H1 (cell line): Measurements from ENCODE around the gene PTPRD. TPM values are rescaled to one million over a fixed set of nuclear protein-coding genes. Genes with fewer than 3 reads are reported as not detected.

ENCODE experiments used
- CTCF ChIA-PET: fragments of 300-600 bp; sonication (Branson Sonifier 250); formaldehyde crosslinking; loops from one replicate; lab custom pipeline; 2021; ENCODE audit not compliant: partially characterized antibody; lab: Charles Lee
- POLR2A ChIA-PET: fragments of 300-600 bp; sonication (Branson Sonifier 250); formaldehyde crosslinking; loops from one replicate; lab custom pipeline; 2021; ENCODE audit warnings: inconsistent platforms; ENCODE audit not compliant: partially characterized antibody; lab: Charles Lee
- DNase-seq, 2 experiments: peaks; one replicate each; pipeline versions ENCODE4 v3.0.0 to v3.0.0-alpha.2; 2010 to 2022; ENCODE audit warnings: low spot score in 2 of 2, low read depth in 1 of 2, mixed read lengths in 1 of 2
- FAIRE-seq: peaks from 2 replicates; lab custom pipeline; 2011; peaks lifted over from hg19 to GRCh38; lab: Jason Lieb, UNC
- H2AFZ ChIP-seq: 2 replicates; pipeline ENCODE4 v1.8.1; 2012; ENCODE audit warnings: low read length, inconsistent platforms
- H2AK5ac ChIP-seq: 2 replicates; pipeline ENCODE4 v1.6.1; 2013; ENCODE audit warnings: low read depth, low read length
- H2BK120ac ChIP-seq: replicated peaks from 2 replicates; pipeline ENCODE3; 2013; ENCODE audit warnings: low read depth, low read length, inconsistent platforms
- H2BK12ac ChIP-seq: 2 replicates; pipeline ENCODE4 v1.6.1; 2013; ENCODE audit warnings: low read depth, low read length
- H2BK15ac ChIP-seq: 2 replicates; pipeline ENCODE4 v1.6.1; 2013; ENCODE audit warnings: low read length
- H2BK20ac ChIP-seq: 2 replicates; pipeline ENCODE4 v1.6.1; 2013; ENCODE audit warnings: low read length
- H2BK5ac ChIP-seq: 2 replicates; pipeline ENCODE4 v1.6.1; 2013; ENCODE audit warnings: low read depth, low read length
- H3K14ac ChIP-seq: 2 replicates; pipeline ENCODE4 v1.6.1; 2013; ENCODE audit warnings: inconsistent platforms; ENCODE audit not compliant: insufficient read length
- H3K18ac ChIP-seq: 2 replicates; pipeline ENCODE4 v1.6.1; 2013; ENCODE audit warnings: low read length; ENCODE audit errors: extremely low read depth
- H3K23ac ChIP-seq: 2 replicates; pipeline ENCODE4 v1.6.1; 2013; ENCODE audit warnings: inconsistent platforms; ENCODE audit not compliant: insufficient read length
- H3K23me2 ChIP-seq: 2 replicates; pipeline ENCODE4 v1.6.1; 2013; ENCODE audit warnings: low read depth, low read length
- H3K27ac ChIP-seq: 2 replicates; pipeline ENCODE4 v1.6.1; 2011; ENCODE audit warnings: low read depth, low read length, inconsistent platforms
- H3K27me3 ChIP-seq, 4 experiments: replicated peaks in 1 of 4; 1 replicate in 1 of 4; 2 replicates in 3 of 4; pipeline versions ENCODE4 v1.6.1 to v1.8.1; 2011 to 2013; ENCODE audit warnings: low read length in 3 of 4, mild to moderate bottlenecking in 3 of 4, inconsistent platforms in 2 of 4, mixed read lengths in 2 of 4, moderate library complexity in 1 of 4; ENCODE audit not compliant: control insufficient read depth in 3 of 4, insufficient read depth in 3 of 4; ENCODE audit errors: extremely low read depth in 1 of 4
- H3K36me3 ChIP-seq, 4 experiments: 2 replicates each; pipeline versions ENCODE4 v1.6.1 to v1.8.1; 2011 to 2013; ENCODE audit warnings: mild to moderate bottlenecking in 4 of 4, low read length in 3 of 4, moderate library complexity in 2 of 4, control low read depth in 1 of 4, inconsistent platforms in 1 of 4; ENCODE audit not compliant: insufficient read depth in 4 of 4, control insufficient read depth in 2 of 4
- H3K4ac ChIP-seq: replicated peaks from 2 replicates; pipeline ENCODE3; 2013; ENCODE audit warnings: low read length, low read depth, mixed read lengths, inconsistent platforms; ENCODE audit not compliant: insufficient read length
- H3K4me1 ChIP-seq, 4 experiments: replicated peaks in 1 of 4; 1 replicate in 1 of 4; 2 replicates in 3 of 4; pipeline versions ENCODE4 v1.6.1 to v1.8.1; 2011 to 2013; ENCODE audit warnings: low read length in 3 of 4, inconsistent platforms in 2 of 4, mixed read lengths in 1 of 4; ENCODE audit not compliant: insufficient read depth in 4 of 4, control insufficient read depth in 3 of 4
- H3K4me2 ChIP-seq, 2 experiments: 2 replicates each; pipeline versions ENCODE4 v1.6.1 to v1.8.1; 2011 to 2013; ENCODE audit warnings: low read depth in 2 of 2, low read length in 2 of 2, control low read depth in 1 of 2, inconsistent platforms in 1 of 2, mild to moderate bottlenecking in 1 of 2; ENCODE audit not compliant: insufficient read depth in 1 of 2
- H3K4me3 ChIP-seq, 4 experiments: fragments of 200-600, 300-600 bp in 1 of 4; sonication (generic), shearing (Covaris generic), sonication (Bioruptor Twin) in 1 of 4; 2 replicates each; pipeline versions ENCODE4 v1.5.1 to v1.8.1; 2011 to 2016; ENCODE audit warnings: low read length in 4 of 4, low read depth in 3 of 4, control low read depth in 2 of 4, inconsistent platforms in 2 of 4, mild to moderate bottlenecking in 2 of 4, mixed read lengths in 1 of 4, moderate library complexity in 1 of 4; ENCODE audit not compliant: insufficient read depth in 2 of 4; ENCODE audit errors: extremely low read depth in 1 of 4
- H3K56ac ChIP-seq: replicated peaks from 2 replicates; pipeline ENCODE3; 2013; ENCODE audit warnings: low read depth, mild to moderate bottlenecking, mixed read lengths, low read length, inconsistent platforms; ENCODE audit not compliant: insufficient read length
- H3K79me1 ChIP-seq: 2 replicates; pipeline ENCODE4 v1.6.1; 2013; ENCODE audit warnings: low read depth, low read length, control low read depth
- H3K79me2 ChIP-seq, 2 experiments: 2 replicates each; pipeline versions ENCODE4 v1.6.1 to v1.8.1; 2012 to 2013; ENCODE audit warnings: low read length in 2 of 2, mild to moderate bottlenecking in 2 of 2, inconsistent platforms in 1 of 2; ENCODE audit not compliant: insufficient read depth in 2 of 2, control insufficient read depth in 1 of 2
- H3K9ac ChIP-seq, 4 experiments: replicated peaks in 1 of 4; 1 replicate in 1 of 4; 2 replicates in 3 of 4; pipeline versions ENCODE4 v1.6.1 to v1.8.1; 2011 to 2013; ENCODE audit warnings: low read depth in 3 of 4, low read length in 3 of 4, control low read depth in 2 of 4, mild to moderate bottlenecking in 2 of 4, moderate library complexity in 2 of 4, inconsistent platforms in 1 of 4; ENCODE audit errors: extremely low read depth in 1 of 4
- H3K9me3 ChIP-seq, 2 experiments: 2 replicates each; pipeline versions ENCODE4 v1.6.1 to v1.8.1; 2012 to 2013; ENCODE audit warnings: mild to moderate bottlenecking in 2 of 2, moderate library complexity in 2 of 2, control low read depth in 1 of 2, inconsistent platforms in 1 of 2, low read depth in 1 of 2, low read length in 1 of 2, mixed read lengths in 1 of 2; ENCODE audit not compliant: insufficient read depth in 2 of 2
- H4K20me1 ChIP-seq, 2 experiments: replicated peaks in 1 of 2; 2 replicates each; pipeline versions ENCODE3 to v1.8.1; 2011 to 2013; ENCODE audit warnings: inconsistent platforms in 2 of 2, low read length in 2 of 2, mild to moderate bottlenecking in 1 of 2; ENCODE audit not compliant: insufficient read depth in 2 of 2, control insufficient read depth in 1 of 2
- H4K5ac ChIP-seq: 2 replicates; pipeline ENCODE4 v1.6.1; 2013; ENCODE audit warnings: low read length, low read depth, mixed read lengths, inconsistent platforms; ENCODE audit not compliant: insufficient read length
- H4K8ac ChIP-seq: 2 replicates; pipeline ENCODE4 v1.8.0; 2013; ENCODE audit warnings: mild to moderate bottlenecking, moderate library complexity, low read length, inconsistent platforms; ENCODE audit not compliant: insufficient read depth; ENCODE audit errors: extremely low read depth
- H4K91ac ChIP-seq: replicated peaks from 2 replicates; pipeline ENCODE3; 2013; ENCODE audit warnings: low read length, mixed read lengths, inconsistent platforms; ENCODE audit not compliant: insufficient read length
- BCL11A ChIP-seq, 2 experiments: IDR thresholded peaks; one replicate each; pipeline ENCODE4 v1.6.1; 2011; ENCODE audit warnings: low read depth in 2 of 2, low read length in 2 of 2, mild to moderate bottlenecking in 2 of 2
- CHD1 ChIP-seq: IDR thresholded peaks from 2 replicates; pipeline ENCODE4 v1.6.1; 2012; ENCODE audit warnings: low read depth, low read length, improper control_type of control experiment
- CTBP2 ChIP-seq: IDR thresholded peaks from 2 replicates; pipeline ENCODE4 v1.7.0; 2011; ENCODE audit warnings: borderline replicate concordance, mild to moderate bottlenecking, moderate library complexity, mixed read lengths, low read length; ENCODE audit not compliant: insufficient read depth, insufficient read length
- EP300 ChIP-seq, 2 experiments: IDR thresholded peaks; 1 replicate in 1 of 2; 2 replicates in 1 of 2; pipeline ENCODE4 v1.6.1; 2011 to 2012; ENCODE audit warnings: low read depth in 2 of 2, low read length in 2 of 2, mild to moderate bottlenecking in 2 of 2, borderline replicate concordance in 1 of 2, inconsistent platforms in 1 of 2, moderate library complexity in 1 of 2
- JUN ChIP-seq: IDR thresholded peaks from 2 replicates; pipeline ENCODE4 v1.6.1; 2011; ENCODE audit warnings: low read depth, mild to moderate bottlenecking, improper control_type of control experiment, low read length
- JUND ChIP-seq: IDR thresholded peaks from 2 replicates; pipeline ENCODE4 v1.6.1; 2011; ENCODE audit warnings: mild to moderate bottlenecking, improper control_type of control experiment, low read length
- NRF1 ChIP-seq: IDR thresholded peaks from 2 replicates; pipeline ENCODE4 v1.6.1; 2011; ENCODE audit warnings: mild to moderate bottlenecking, low read depth, low read length, improper control_type of control experiment
- POLR2A ChIP-seq, 2 experiments: IDR thresholded peaks; 1 replicate in 1 of 2; 2 replicates in 1 of 2; pipeline ENCODE4 v1.6.1; 2011; ENCODE audit warnings: low read depth in 2 of 2, low read length in 2 of 2, mild to moderate bottlenecking in 2 of 2; ENCODE audit errors: control extremely low read depth in 1 of 2
- POU5F1 ChIP-seq: IDR thresholded peaks from 2 replicates; pipeline ENCODE4 v1.6.1; 2011; ENCODE audit warnings: low read depth, mild to moderate bottlenecking, low read length, moderate library complexity
- RNF2 ChIP-seq: fragments of 200-900, 300-1000 bp; sonication (generic); IDR thresholded peaks from 2 replicates; pipeline ENCODE4 v1.7.1; 2016; ENCODE audit warnings: borderline replicate concordance, low read depth, mild to moderate bottlenecking, antibody characterized with exemption, low read length; ENCODE audit not compliant: poor library complexity, severe bottlenecking; ENCODE audit errors: missing control alignments
- SP1 ChIP-seq: IDR thresholded peaks from 2 replicates; pipeline ENCODE4 v1.6.1; 2011; ENCODE audit warnings: low read depth, low read length
- SP2 ChIP-seq: IDR thresholded peaks from 2 replicates; pipeline ENCODE4 v1.6.1; 2012; ENCODE audit warnings: mild to moderate bottlenecking, low read length, inconsistent platforms
- ZNF274 ChIP-seq: IDR thresholded peaks from 2 replicates; pipeline ENCODE4 v1.7.0; 2012; ENCODE audit warnings: low read length, borderline replicate concordance; ENCODE audit errors: extremely low read depth
- WGBS, 2 experiments: shearing (Covaris generic) in 1 of 2; methylation state at CpG; one replicate each; pipeline versions ENCODE4 v1.1.6 to v1.1.7; 2013 to 2015; ENCODE audit warnings: low lambda C conversion rate in 2 of 2, mixed read lengths in 2 of 2, inconsistent platforms in 1 of 2, low coverage in 1 of 2, missing lambda C conversion rate in 1 of 2; ENCODE audit not compliant: insufficient replicate concordance in 2 of 2, insufficient coverage in 1 of 2, insufficient read length in 1 of 2; ENCODE audit errors: extremely low coverage in 1 of 2, missing lambda C conversion rate in 1 of 2; 5-methylcytosine and 5-hydroxymethylcytosine counted together
- polyA plus RNA-seq, 7 experiments: library from polyadenylated mRNA; depleted of rRNA in 3 of 7; stranded (reverse) in 5 of 7; unstranded in 2 of 7; fragments of >200 nt in 5 of 7; fragments of 200-250 nt in 2 of 7; gene quantifications; 1 replicate in 5 of 7; 2 replicates in 1 of 7; 4 replicates in 1 of 7; pipeline versions ENCODE4 v1.2.1 to v1.2.3, GENCODE V29; 2011 to 2013; ENCODE audit warnings: missing spikeins in 2 of 7, mixed read lengths in 2 of 7
- total RNA-seq: library from RNA; stranded (reverse); fragmentation: NEBNext Ultra II Directional; extraction: Animal tissue kit (Norgen Biotek cat#: 25700); gene quantifications from 2 replicates; pipeline ENCODE4 v1.2.1, GENCODE V29; 2021

PTPRD gene
- total and polyA plus RNA-seq, 2 of the 8 experiments (the other 6 are each of a cell fraction or from before 2014, with no cell fraction given), result 17.2 to 77.0 TPM

- Histone ChIP-seq H2BK12ac (no peak overlapping the region), H2BK20ac (no peak overlapping the region), H3K18ac (no peak overlapping the region), H3K4ac (no peak overlapping the region), H4K8ac (no peak overlapping the region), H3K4me3 (no peak overlapping the region), H3K56ac (no peak overlapping the region), H3K23me2 (no peaks in the 10 kb centered on the region), H3K23ac (no peak overlapping the region), H3K79me1 (no peaks in the 10 kb centered on the region), H3K9me3 (no peaks in the 10 kb centered on the region), H4K20me1 (no peaks in the 10 kb centered on the region), H3K27ac (no peak overlapping the region), H2AK5ac (no peak overlapping the region), H4K5ac (no peak overlapping the region), H3K4me2 (no peak overlapping the region), H3K79me2 (no peaks in the 10 kb centered on the region), H3K27me3 (no peaks in the 10 kb centered on the region), H2BK5ac (no peak overlapping the region), H3K14ac (no peak overlapping the region), H2AFZ (no peak overlapping the region), H4K91ac (no peak overlapping the region), H3K9ac (no peak overlapping the region), H2BK15ac (no peak overlapping the region), H3K4me1 (no peaks in the 10 kb centered on the region), H3K36me3 (no peaks in the 10 kb centered on the region), H2BK120ac (no peak overlapping the region)
- TF ChIP-seq POLR2A (IDR thresholded peaks at IDR 0.05; ENCODE audit: control extremely low read depth in 1 of 2, low read depth in 2 of 2, low read length in 2 of 2) (no peak), CTBP2 (no peak), JUND (no peak), NRF1 (no peak), SP2 (no peak), RNF2 (no peak), EP300 (IDR thresholded peaks at IDR 0.05; ENCODE audit: borderline replicate concordance in 1 of 2, low read depth in 2 of 2, low read length in 2 of 2) (no peak), JUN (no peak), CHD1 (no peak), ZNF274 (no peak), BCL11A (IDR thresholded peaks at IDR 0.05; ENCODE audit: low read depth in 2 of 2, low read length in 2 of 2) (no peak), POU5F1 (no peak), SP1 (no peak)
- CTCF ChIA-PET, result no interaction called here
- FAIRE-seq, result no peak
- DNase-seq, result no peak
- WGBS, 2 experiments, result 87% methylated on average over 1 of the region's 1 CpG; no CpG with 5 or more reads in 1 of the 2 experiments
- POLR2A ChIA-PET, result no interaction called here
These were observed 7.9 kb downstream of the PTPRD start for GRCh38 chr9:10604927-10605326.
